ENCODE data around the gene SIGLEC11.

SIGLEC11 gene

GRCh38 chr19:49907745-49908446 is 53.1 kb downstream of the SIGLEC11 start:
- H3K4me3 ChIP-seq (ENCODE audit: low read depth, low read length) = no peak overlapping the region

DNA sequence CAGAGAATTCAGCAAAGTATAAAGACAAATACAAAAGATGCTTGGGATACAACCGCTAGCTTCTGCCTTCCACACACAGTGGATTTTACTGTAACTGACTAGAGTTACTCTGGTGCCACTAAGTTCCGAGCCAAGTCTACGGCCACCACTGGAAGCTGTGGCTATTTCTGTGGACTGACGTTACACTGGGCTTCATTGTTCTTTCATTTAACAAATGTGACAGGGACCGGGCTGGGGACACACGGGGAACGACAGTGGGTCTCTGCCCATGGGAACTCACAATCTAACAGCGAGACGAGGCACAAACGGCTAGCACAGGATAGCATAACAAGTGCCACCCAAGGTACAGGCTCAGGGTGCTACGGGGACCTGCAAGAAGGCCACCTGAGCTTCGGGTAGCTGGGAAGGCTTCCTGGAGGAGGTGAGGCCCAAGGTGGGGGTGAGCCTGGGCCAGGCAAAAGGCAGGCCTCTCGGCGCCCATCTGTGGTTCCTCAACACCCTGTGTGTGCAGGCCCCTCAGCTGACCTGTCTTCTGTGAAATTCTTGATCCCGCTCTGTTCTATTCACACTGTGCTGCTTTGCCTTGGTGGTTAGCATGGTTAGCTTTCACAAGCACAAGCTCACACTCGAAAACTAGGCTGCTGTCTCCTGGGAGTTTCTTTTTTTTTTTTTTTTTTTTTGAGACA is 54.0 kb downstream of the SIGLEC11 start:
- no peak overlapping the region for H3K4me3 ChIP-seq (ENCODE audit: low read depth, low read length)

DNA sequence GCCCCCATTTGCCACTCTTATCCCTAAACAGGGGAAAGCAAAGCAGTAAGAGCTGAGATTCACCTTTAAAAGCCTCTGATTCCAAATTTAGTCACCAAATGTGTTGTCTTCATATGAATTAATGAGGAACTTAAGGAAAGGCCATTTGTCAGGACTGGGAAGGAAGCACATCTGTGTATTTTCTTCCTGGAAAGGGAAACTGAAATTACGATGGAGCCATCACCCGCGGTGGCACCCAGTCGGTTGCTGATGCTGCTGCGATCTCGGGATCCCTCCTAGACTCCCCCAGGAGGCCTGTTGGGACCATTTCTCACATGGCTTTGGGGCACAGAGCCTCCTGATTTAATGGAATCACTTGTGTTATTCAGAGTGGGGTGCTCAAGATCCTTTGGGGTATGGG is 56.8 kb downstream of the SIGLEC11 start:
- H3K4me3 ChIP-seq (ENCODE audit: low read depth, low read length) = no peak overlapping the region
